GM19035 (cell line): ENCODE results near the gene SP7.

Source experiments
- ATAC-seq: cut with Tn5 transposase; IDR thresholded peaks from one replicate; pipeline ENCODE4 v1.9.1; 2021; ENCODE audit not compliant: unreplicated experiment

Gene SP7

DNA sequence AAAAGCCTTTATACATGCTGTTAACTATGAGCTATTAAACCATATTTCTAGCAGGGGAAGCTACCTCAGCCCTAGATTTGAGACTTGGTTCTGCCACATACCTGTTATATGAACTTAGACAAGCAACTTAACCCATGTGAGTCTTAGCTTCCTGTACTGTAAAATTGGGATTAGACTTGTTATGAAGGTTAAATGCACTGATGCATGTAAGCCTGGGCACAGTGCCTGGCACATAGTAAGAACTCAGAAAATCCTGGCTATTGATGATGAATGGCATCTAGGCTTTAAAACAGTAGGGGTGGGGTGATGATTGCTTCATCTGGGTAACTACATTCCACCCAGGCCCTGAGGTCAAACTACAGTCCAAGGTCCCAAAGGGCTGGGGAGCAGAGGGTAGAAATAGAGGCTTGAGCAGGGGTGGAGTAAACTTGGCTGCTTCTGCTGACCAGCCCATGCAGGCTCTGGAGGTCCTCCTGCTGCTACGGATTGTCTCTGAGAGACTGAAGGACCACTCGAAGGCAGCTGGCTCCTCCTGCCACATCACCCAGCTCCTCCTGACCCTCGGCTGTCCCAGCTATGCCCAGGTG, 56.8 kb downstream of the SP7 start:
- ATAC-seq, result no peak

DNA sequence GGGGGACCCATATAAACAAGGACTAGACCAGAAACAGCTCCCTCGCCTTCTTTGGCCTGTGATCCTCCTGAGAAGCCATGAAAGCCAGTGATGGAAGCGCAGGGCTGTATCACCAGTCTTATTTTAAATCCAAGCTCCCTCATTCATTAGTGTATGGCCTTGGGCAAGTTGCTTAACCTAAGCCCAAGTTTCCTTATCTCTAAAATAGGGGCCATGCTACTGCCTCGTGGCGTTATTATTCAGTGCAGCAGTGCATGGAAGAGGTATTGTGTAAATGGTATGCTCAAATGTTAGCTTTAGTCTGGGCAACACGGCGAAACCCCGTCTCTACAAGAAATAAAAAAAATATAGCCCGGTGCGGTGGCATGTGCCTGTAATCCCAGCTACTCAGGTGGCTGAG, 58.2 kb downstream of the SP7 start:
- ATAC-seq, result no peak
